Measurements from ENCODE around the gene DOCK4.
A peak's percentile ranks its signal among the peaks of the same experiment; 100 is the strongest.

The DOCK4 gene

GRCh38 chr7:112140600-112140999, 65.6 kb downstream of the DOCK4 start:
- no peak overlapping the region for H2BK5ac ChIP-seq (ENCODE audit: low read length)
- H3K4ac ChIP-seq (ENCODE audit: low read depth, low read length), result no peak overlapping the region
- H3K27me3 ChIP-seq (ENCODE audit: insufficient read depth, low read length, poor library complexity), result no peaks in the 10 kb centered on the region
- no peak overlapping the region for H3K23ac ChIP-seq (ENCODE audit: low read length)
- no peak overlapping the region for H2AK5ac ChIP-seq (ENCODE audit: low read length)
- no peak overlapping the region for H3K27ac ChIP-seq (ENCODE audit: low read depth, low read length)
- no peak overlapping the region for H3K18ac ChIP-seq (ENCODE audit: low read length)
- peaks cover 5% of the 10 kb centered on the region for H3K4me1 ChIP-seq (ENCODE audit: control insufficient read depth, low read depth, low read length)
- WGBS (ENCODE audit: extremely low coverage, insufficient coverage, low lambda C conversion rate), result no CpG with 5 or more reads among the region's 3 CpGs
- no peak overlapping the region for H3K9ac ChIP-seq (ENCODE audit: low read length)
- no peak overlapping the region for H2BK15ac ChIP-seq (replicated peaks; ENCODE audit: low read depth)
- no peak overlapping the region for H2BK120ac ChIP-seq (ENCODE audit: low read depth, low read length)
- no peak overlapping the region for H3K4me3 ChIP-seq (ENCODE audit: low read length)
- no peak overlapping the region for H4K5ac ChIP-seq (ENCODE audit: low read length)
- H3K79me1 ChIP-seq (ENCODE audit: low read length), result peaks cover 9% of the 10 kb centered on the region
- DNase-seq, result no peak
- H3K79me2 ChIP-seq (ENCODE audit: control insufficient read depth, insufficient read depth, low read length), result peaks cover 43% of the 10 kb centered on the region
- H3K36me3 ChIP-seq (ENCODE audit: control insufficient read depth, insufficient read depth, low read length), result no peaks in the 10 kb centered on the region
- no peak overlapping the region for H3K4me2 ChIP-seq (ENCODE audit: low read length)
- no peak overlapping the region for H3K56ac ChIP-seq (ENCODE audit: low read length)
- H4K8ac ChIP-seq (ENCODE audit: low read depth, low read length), result no peak overlapping the region

- H3K4me1 ChIP-seq (ENCODE audit: control insufficient read depth, low read depth, low read length), result peaks cover 5% of the 10 kb centered on the region
- H3K23ac ChIP-seq (ENCODE audit: low read length), result no peak overlapping the region
- no peak overlapping the region for H2BK5ac ChIP-seq (ENCODE audit: low read length)
- H3K4me3 ChIP-seq (ENCODE audit: low read length), result no peak overlapping the region
- H3K56ac ChIP-seq (ENCODE audit: low read length), result no peak overlapping the region
- no peaks in the 10 kb centered on the region for H3K36me3 ChIP-seq (ENCODE audit: control insufficient read depth, insufficient read depth, low read length)
- peaks cover 35% of the 10 kb centered on the region for H3K79me2 ChIP-seq (ENCODE audit: control insufficient read depth, insufficient read depth, low read length)
- H2BK120ac ChIP-seq (ENCODE audit: low read depth, low read length), result no peak overlapping the region
- no peak overlapping the region for H2BK15ac ChIP-seq (replicated peaks; ENCODE audit: low read depth)
- H4K5ac ChIP-seq (ENCODE audit: low read length), result no peak overlapping the region
- no peak overlapping the region for H3K4ac ChIP-seq (ENCODE audit: low read depth, low read length)
- no peak for DNase-seq
- H3K27me3 ChIP-seq (ENCODE audit: insufficient read depth, low read length, poor library complexity), result no peaks in the 10 kb centered on the region
- peaks cover 8% of the 10 kb centered on the region for H3K79me1 ChIP-seq (ENCODE audit: low read length)
- H3K4me2 ChIP-seq (ENCODE audit: low read length), result no peak overlapping the region
- H4K8ac ChIP-seq (ENCODE audit: low read depth, low read length), result no peak overlapping the region
- no peak overlapping the region for H3K18ac ChIP-seq (ENCODE audit: low read length)
- no peak overlapping the region for H2AK5ac ChIP-seq (ENCODE audit: low read length)
- WGBS (ENCODE audit: extremely low coverage, insufficient coverage, low lambda C conversion rate), result no CpG with 5 or more reads among the region's 3 CpGs
- H3K27ac ChIP-seq (ENCODE audit: low read depth, low read length), result no peak overlapping the region
- H3K9ac ChIP-seq (ENCODE audit: low read length), result no peak overlapping the region
These were observed 67.3 kb downstream of the DOCK4 start for GRCh38 chr7:112138938-112139337.

DNA sequence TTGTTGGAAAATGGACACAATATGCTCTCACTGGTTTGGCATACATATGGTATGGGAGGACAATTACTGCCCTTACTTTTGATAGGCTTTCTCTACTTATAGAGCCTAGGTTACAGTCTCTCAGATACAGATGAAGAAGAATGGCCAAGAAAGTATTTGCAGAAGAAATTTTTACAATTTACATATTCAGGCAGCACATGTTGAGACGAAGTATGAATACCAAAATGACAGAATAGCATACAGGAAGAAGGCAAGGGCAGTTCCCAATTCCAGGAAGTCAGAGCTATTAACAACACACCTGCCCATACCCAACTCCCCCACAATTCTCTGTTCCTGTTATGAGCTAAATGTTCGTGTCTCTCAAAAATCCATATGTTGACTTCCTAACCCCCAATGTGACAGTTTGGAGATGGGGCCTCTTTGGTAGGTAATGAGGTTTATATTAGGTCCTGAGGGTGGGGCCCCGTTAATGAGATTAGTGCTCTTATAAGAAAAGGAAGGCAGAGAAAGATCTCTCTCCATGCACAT, 67.8 kb downstream of the DOCK4 start:
- H3K18ac ChIP-seq (ENCODE audit: low read length), result no peak overlapping the region
- no peak overlapping the region for H2AK5ac ChIP-seq (ENCODE audit: low read length)
- H3K27me3 ChIP-seq (ENCODE audit: insufficient read depth, low read length, poor library complexity), result no peaks in the 10 kb centered on the region
- H3K79me1 ChIP-seq (ENCODE audit: low read length), result peaks cover 9% of the 10 kb centered on the region
- no peak overlapping the region for H3K56ac ChIP-seq (ENCODE audit: low read length)
- H2BK120ac ChIP-seq (ENCODE audit: low read depth, low read length), result no peak overlapping the region
- H4K8ac ChIP-seq (ENCODE audit: low read depth, low read length), result no peak overlapping the region
- peaks cover 33% of the 10 kb centered on the region for H3K79me2 ChIP-seq (ENCODE audit: control insufficient read depth, insufficient read depth, low read length)
- H3K36me3 ChIP-seq (ENCODE audit: control insufficient read depth, insufficient read depth, low read length), result no peaks in the 10 kb centered on the region
- H3K23ac ChIP-seq (ENCODE audit: low read length), result no peak overlapping the region
- H3K4me2 ChIP-seq (ENCODE audit: low read length), result no peak overlapping the region
- peaks cover 3% of the 10 kb centered on the region for H3K4me1 ChIP-seq (ENCODE audit: control insufficient read depth, low read depth, low read length)
- WGBS (ENCODE audit: extremely low coverage, insufficient coverage, low lambda C conversion rate), result no CpG with 5 or more reads among the region's 3 CpGs
- H3K4ac ChIP-seq (ENCODE audit: low read depth, low read length), result no peak overlapping the region
- DNase-seq, result no peak
- no peak overlapping the region for H2BK5ac ChIP-seq (ENCODE audit: low read length)
- no peak overlapping the region for H3K9ac ChIP-seq (ENCODE audit: low read length)
- no peak overlapping the region for H3K4me3 ChIP-seq (ENCODE audit: low read length)
- H4K5ac ChIP-seq (ENCODE audit: low read length), result no peak overlapping the region
- no peak overlapping the region for H3K27ac ChIP-seq (ENCODE audit: low read depth, low read length)
- no peak overlapping the region for H2BK15ac ChIP-seq (replicated peaks; ENCODE audit: low read depth)

DNA sequence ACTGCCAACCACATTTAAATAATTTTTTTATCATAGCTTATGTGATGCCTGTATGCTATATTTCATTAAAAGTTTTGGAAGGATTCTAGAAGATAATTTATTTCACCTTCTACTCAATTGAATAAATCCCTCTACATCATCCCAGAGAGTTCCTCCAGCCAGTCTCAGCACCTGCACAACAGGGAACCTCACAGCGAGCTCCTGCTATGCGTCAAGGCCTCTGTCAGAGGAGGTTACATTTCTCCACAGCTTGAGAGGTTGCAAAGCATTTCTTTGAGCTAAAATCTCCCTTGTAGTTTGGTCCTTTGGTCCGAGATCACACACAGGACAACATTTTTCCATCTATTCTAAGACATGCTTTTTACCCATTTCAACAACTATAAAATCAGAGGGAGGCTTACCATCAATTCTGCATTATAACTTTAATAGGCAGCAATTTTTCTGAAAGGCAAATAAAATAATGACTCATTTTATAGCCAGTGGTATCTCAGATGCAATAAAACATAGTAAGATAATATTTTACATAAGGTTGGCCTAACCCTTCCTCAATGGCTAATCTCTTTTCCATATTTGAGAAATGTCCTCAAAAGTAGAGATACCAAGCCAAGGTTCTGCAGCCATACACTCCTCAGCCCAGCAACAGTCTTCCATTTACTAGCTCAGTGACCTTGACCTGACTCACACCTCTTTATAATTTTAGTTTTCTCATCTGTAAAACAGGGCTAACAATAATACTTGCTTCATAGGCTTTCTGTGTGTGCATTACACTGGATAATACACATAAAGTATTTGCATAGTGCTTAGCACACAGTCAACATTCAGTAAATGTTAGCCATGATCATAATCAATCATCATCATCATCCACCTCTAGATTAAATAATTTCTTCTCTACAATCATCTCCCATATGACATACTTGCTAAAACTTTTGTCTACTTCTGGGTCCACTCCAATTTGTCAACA, 68.8 kb downstream of the DOCK4 start:
- Histone ChIP-seq H3K4me2 (ENCODE audit: low read length) (no peak overlapping the region), H3K23ac (ENCODE audit: low read length) (no peak overlapping the region), H2BK15ac (replicated peaks; ENCODE audit: low read depth) (no peak overlapping the region), H2AK5ac (ENCODE audit: low read length) (no peak overlapping the region), H3K4me1 (ENCODE audit: control insufficient read depth, low read depth, low read length) (peaks cover 3% of the 10 kb centered on the region), H2BK120ac (ENCODE audit: low read depth, low read length) (no peak overlapping the region), H2BK5ac (ENCODE audit: low read length) (no peak overlapping the region), H3K79me2 (ENCODE audit: control insufficient read depth, insufficient read depth, low read length) (peaks cover 32% of the 10 kb centered on the region), H3K4me3 (ENCODE audit: low read length) (no peak overlapping the region), H3K79me1 (ENCODE audit: low read length) (peaks cover 11% of the 10 kb centered on the region), H3K27ac (ENCODE audit: low read depth, low read length) (no peak overlapping the region), H3K18ac (ENCODE audit: low read length) (no peak overlapping the region), H3K27me3 (ENCODE audit: insufficient read depth, low read length, poor library complexity) (no peaks in the 10 kb centered on the region), H3K4ac (ENCODE audit: low read depth, low read length) (no peak overlapping the region), H4K8ac (ENCODE audit: low read depth, low read length) (no peak overlapping the region), H3K36me3 (ENCODE audit: control insufficient read depth, insufficient read depth, low read length) (no peaks in the 10 kb centered on the region), H3K9ac (ENCODE audit: low read length) (no peak overlapping the region), H3K56ac (ENCODE audit: low read length) (no peak overlapping the region), H4K5ac (ENCODE audit: low read length) (no peak overlapping the region)
- peak; percentile 53 for DNase-seq
- no CpG with 5 or more reads among the region's 3 CpGs for WGBS (ENCODE audit: extremely low coverage, insufficient coverage, low lambda C conversion rate)

GRCh38 chr7:112136271-112137008, 69.8 kb downstream of the DOCK4 start:
- no peak overlapping the region for H3K27ac ChIP-seq (ENCODE audit: low read depth, low read length)
- peaks cover 3% of the 10 kb centered on the region for H3K4me1 ChIP-seq (ENCODE audit: control insufficient read depth, low read depth, low read length)
- no peak overlapping the region for H2BK5ac ChIP-seq (ENCODE audit: low read length)
- no peak overlapping the region for H3K23ac ChIP-seq (ENCODE audit: low read length)
- peaks cover 28% of the 10 kb centered on the region for H3K79me2 ChIP-seq (ENCODE audit: control insufficient read depth, insufficient read depth, low read length)
- peaks cover 9% of the 10 kb centered on the region for H3K79me1 ChIP-seq (ENCODE audit: low read length)
- H2BK15ac ChIP-seq (replicated peaks; ENCODE audit: low read depth), result peak overlapping the region; percentile 57
- no CpG with 5 or more reads among the region's 4 CpGs for WGBS (ENCODE audit: extremely low coverage, insufficient coverage, low lambda C conversion rate)
- no peak overlapping the region for H3K9ac ChIP-seq (ENCODE audit: low read length)
- H4K8ac ChIP-seq (ENCODE audit: low read depth, low read length), result no peak overlapping the region
- no peak overlapping the region for H3K18ac ChIP-seq (ENCODE audit: low read length)
- H3K27me3 ChIP-seq (ENCODE audit: insufficient read depth, low read length, poor library complexity), result no peaks in the 10 kb centered on the region
- H4K5ac ChIP-seq (ENCODE audit: low read length), result no peak overlapping the region
- no peak overlapping the region for H2AK5ac ChIP-seq (ENCODE audit: low read length)
- no peak overlapping the region for H3K4ac ChIP-seq (ENCODE audit: low read depth, low read length)
- H3K4me3 ChIP-seq (ENCODE audit: low read length), result no peak overlapping the region
- no peak overlapping the region for H3K56ac ChIP-seq (ENCODE audit: low read length)
- no peak for DNase-seq
- no peak overlapping the region for H3K4me2 ChIP-seq (ENCODE audit: low read length)
- no peak overlapping the region for H2BK120ac ChIP-seq (ENCODE audit: low read depth, low read length)
- no peaks in the 10 kb centered on the region for H3K36me3 ChIP-seq (ENCODE audit: control insufficient read depth, insufficient read depth, low read length)
